GM23338 (cell line): ENCODE results near the gene LEAP2. TPM values are rescaled to one million over a fixed set of nuclear protein-coding genes. Genes with fewer than 3 reads are reported as not detected.

Experiments
- ATAC-seq: fragments of 200-7000 bp; cut with Tn5 transposase; 3 replicates; pipeline ENCODE4 v1.9.1; 2020
- DNase-seq: peaks from one replicate; pipeline ENCODE4 v3.0.0-alpha.2; 2015; ENCODE audit warnings: low spot score
- H2AFZ ChIP-seq: fragments of 200-600 bp; sonication (generic); 2 replicates; pipeline ENCODE4 v1.8.0; 2016; ENCODE audit warnings: antibody characterized with exemption, mild to moderate bottlenecking, moderate library complexity
- H3F3A ChIP-seq: fragments of 200-600 bp; sonication (generic); replicated peaks from 2 replicates; pipeline ENCODE4 v1.8.0; 2017; ENCODE audit warnings: antibody characterized with exemption, mixed run types, low read depth
- H3K27ac ChIP-seq: fragments of 200-600 bp; sonication (generic); 2 replicates; pipeline ENCODE4 v1.6.1; 2016; ENCODE audit warnings: low read depth
- H3K27me3 ChIP-seq: fragments of 200-600 bp; sonication (generic); 2 replicates; pipeline ENCODE4 v1.8.0; 2016; ENCODE audit warnings: mild to moderate bottlenecking, mixed run types, moderate library complexity; ENCODE audit not compliant: insufficient read depth
- H3K36me3 ChIP-seq: fragments of 200-600 bp; sonication (generic); 2 replicates; pipeline ENCODE4 v1.8.0; 2016; ENCODE audit warnings: mild to moderate bottlenecking; ENCODE audit not compliant: insufficient read depth
- H3K4me1 ChIP-seq: fragments of 200-600 bp; sonication (generic); 2 replicates; pipeline ENCODE4 v1.8.0; 2016; ENCODE audit warnings: mild to moderate bottlenecking, moderate library complexity; ENCODE audit not compliant: insufficient read depth
- H3K4me2 ChIP-seq: fragments of 200-600 bp; sonication (generic); 2 replicates; pipeline ENCODE4 v1.7.1; 2017; ENCODE audit warnings: mixed run types
- H3K4me3 ChIP-seq: fragments of 200-600 bp; sonication (generic); 2 replicates; pipeline ENCODE4 v1.6.1; 2016; ENCODE audit warnings: mixed run types
- H3K79me2 ChIP-seq: fragments of 200-600 bp; sonication (generic); replicated peaks from 2 replicates; pipeline ENCODE4 v1.8.0; 2017; ENCODE audit warnings: mild to moderate bottlenecking; ENCODE audit not compliant: insufficient read depth
- H3K9me2 ChIP-seq: fragments of 200-600 bp; sonication (generic); 2 replicates; pipeline ENCODE4 v1.8.0; 2017; ENCODE audit not compliant: insufficient read depth
- H4K20me1 ChIP-seq: fragments of 200-600 bp; sonication (generic); replicated peaks from 2 replicates; pipeline ENCODE4 v1.8.0; 2017; ENCODE audit warnings: mild to moderate bottlenecking; ENCODE audit not compliant: insufficient read depth
- H3K27ac Mint-ChIP-seq: 2 replicates; pipeline ENCODE4 v1.8.0; 2020; ENCODE audit warnings: inconsistent platforms, mild to moderate bottlenecking, moderate library complexity, mixed read lengths
- H3K27me3 Mint-ChIP-seq: 3 replicates; pipeline ENCODE4 v1.8.0; 2022; ENCODE audit warnings: low read depth, mild to moderate bottlenecking, moderate library complexity, mixed read lengths, inconsistent platforms; ENCODE audit not compliant: insufficient read depth, poor library complexity
- H3K36me3 Mint-ChIP-seq: 3 replicates; pipeline ENCODE4 v1.8.0; 2021; ENCODE audit warnings: low read depth, mild to moderate bottlenecking, inconsistent platforms, moderate library complexity, mixed read lengths
- H3K4me1 Mint-ChIP-seq: 3 replicates; pipeline ENCODE4 v1.8.0; 2020; ENCODE audit warnings: mild to moderate bottlenecking, inconsistent platforms, mixed read lengths
- H3K4me3 Mint-ChIP-seq: 3 replicates; pipeline ENCODE4 v1.8.0; 2021; ENCODE audit warnings: moderate library complexity, mild to moderate bottlenecking, inconsistent platforms, mixed read lengths
- H3K9me3 Mint-ChIP-seq: 3 replicates; pipeline ENCODE4 v1.8.0; 2020; ENCODE audit warnings: moderate library complexity, mild to moderate bottlenecking, inconsistent platforms, mixed read lengths
- CTCF ChIP-seq, 2 experiments: fragments of 200-600 bp in 1 of 2; sonication (generic) in 1 of 2; conservative IDR thresholded peaks; 2 replicates each; pipeline versions ENCODE4 v1.5.1 to v1.6.1; 2016 to 2017; ENCODE audit warnings: antibody characterized with exemption in 2 of 2, low read depth in 2 of 2, mild to moderate bottlenecking in 2 of 2, moderate library complexity in 1 of 2
- ETS1 ChIP-seq: IDR thresholded peaks from 2 replicates; pipeline ENCODE4 v1.6.1; 2016; ENCODE audit warnings: antibody characterized with exemption
- EZH2 ChIP-seq: fragments of 200-600 bp; sonication (generic); IDR thresholded peaks from one replicate; pipeline ENCODE4 v1.8.0; 2017; ENCODE audit warnings: antibody characterized with exemption, mild to moderate bottlenecking, low read depth; ENCODE audit not compliant: unreplicated experiment
- JUNB ChIP-seq: IDR thresholded peaks from one replicate; pipeline ENCODE4 v1.6.1; 2016; ENCODE audit warnings: antibody characterized with exemption; ENCODE audit not compliant: unreplicated experiment
- POLR2AphosphoS5 ChIP-seq: IDR thresholded peaks from 2 replicates; pipeline ENCODE4 v1.6.1; 2016; ENCODE audit warnings: antibody characterized with exemption, low read depth
- REST ChIP-seq: IDR thresholded peaks from one replicate; pipeline ENCODE4 v1.6.1; 2018; ENCODE audit warnings: antibody characterized with exemption; ENCODE audit not compliant: unreplicated experiment
- STAT1 ChIP-seq: IDR thresholded peaks from one replicate; pipeline ENCODE4 v1.6.1; 2016; ENCODE audit warnings: antibody characterized with exemption; ENCODE audit not compliant: unreplicated experiment
- ZNF114 ChIP-seq: fragments of 250-450 bp; sonication (Bioruptor Pico); IDR thresholded peaks from 2 replicates; pipeline ENCODE4 v1.5.0; 2020; ENCODE audit warnings: mild to moderate bottlenecking, moderate library complexity
- ZNF331 ChIP-seq: fragments of 250-450 bp; sonication (Bioruptor Pico); IDR thresholded peaks from 2 replicates; pipeline ENCODE4 v1.5.0; 2020; ENCODE audit warnings: low read depth, mild to moderate bottlenecking, moderate library complexity
- ZNF462 ChIP-seq: fragments of 250-450 bp; sonication (Bioruptor Pico); IDR thresholded peaks from 2 replicates; pipeline ENCODE4 v1.5.0; 2020; ENCODE audit warnings: mild to moderate bottlenecking, moderate library complexity
- polyA plus RNA-seq: library from polyadenylated mRNA; unstranded; fragments of >200 nt; fragmentation: Nextera tagmentation; extraction: Ambion mirVana; gene quantifications from 2 replicates; pipeline ENCODE4 v1.2.1, GENCODE V29; 2016
- total RNA-seq: library from RNA; depleted of rRNA; stranded (reverse); fragments of >200 nt; shearing (Covaris generic); gene quantifications from 2 replicates; pipeline ENCODE4 v1.2.3, GENCODE V29; 2014

LEAP2 gene
- total and polyA plus RNA-seq, 2 experiments from 2014 or later: 1.5 to 1.8 TPM

- no peak for TF ChIP-seq POLR2AphosphoS5
- no peak for TF ChIP-seq JUNB
- TF ChIP-seq ZNF114 (CRISPR knock-in tag): no peak
- no peak for TF ChIP-seq ETS1
Observed at GRCh38 chr5:132860742-132861141, 12.7 kb upstream of the LEAP2 start (continued).

GRCh38 chr5:132865668-132866341, 7.7 kb upstream of the LEAP2 start:
- H3K27ac Mint-ChIP-seq: peak overlapping the region; percentile 100
- peak overlapping the region; percentile 93 for H2AFZ ChIP-seq
- no peaks in the 10 kb centered on the region for H3K27me3 ChIP-seq
- no peaks in the 10 kb centered on the region for H3K9me2 ChIP-seq
- H3K4me3 Mint-ChIP-seq: peak overlapping the region; percentile 99
- H3K79me2 ChIP-seq: peaks cover 20% of the 10 kb centered on the region
- no peak for DNase-seq
- H3F3A ChIP-seq: peaks cover 26% of the 10 kb centered on the region
- H3K36me3 Mint-ChIP-seq: peaks cover 35% of the 10 kb centered on the region
- H4K20me1 ChIP-seq: peaks cover 8% of the 10 kb centered on the region; the same call in 1 of the 2 replicates
- peaks cover 15% of the 10 kb centered on the region for H3K36me3 ChIP-seq
- ATAC-seq: no peak
- peak overlapping the region; percentile 98 for H3K4me3 ChIP-seq
- peaks cover 16% of the 10 kb centered on the region for H3K4me1 ChIP-seq
- peaks cover 23% of the 10 kb centered on the region for H3K4me1 Mint-ChIP-seq
- peak overlapping the region; percentile 74 for H3K4me2 ChIP-seq
- H3K9me3 Mint-ChIP-seq: no peaks in the 10 kb centered on the region
- peaks cover 9% of the 10 kb centered on the region for H3K27me3 Mint-ChIP-seq
- peak overlapping the region; percentile 97 for H3K27ac ChIP-seq
- TF ChIP-seq REST (no peak), ZNF462 (CRISPR knock-in tag) (no peak), POLR2AphosphoS5 (no peak), CTCF (conservative IDR thresholded peaks at IDR 0.05; ENCODE audit: low read depth in 2 of 2) (no peak), ZNF331 (CRISPR knock-in tag) (no peak), ETS1 (no peak), ZNF114 (CRISPR knock-in tag) (no peak), EZH2 (no peak), JUNB (no peak), STAT1 (no peak)
